GM19023 (cell line): ENCODE measurements around the gene CCDC78.

Experiments
- ATAC-seq: cut with Tn5 transposase; IDR thresholded peaks from one replicate; pipeline ENCODE4 v1.9.1; 2021; ENCODE audit warnings: mild to moderate bottlenecking, moderate library complexity; ENCODE audit not compliant: unreplicated experiment

The CCDC78 gene

DNA sequence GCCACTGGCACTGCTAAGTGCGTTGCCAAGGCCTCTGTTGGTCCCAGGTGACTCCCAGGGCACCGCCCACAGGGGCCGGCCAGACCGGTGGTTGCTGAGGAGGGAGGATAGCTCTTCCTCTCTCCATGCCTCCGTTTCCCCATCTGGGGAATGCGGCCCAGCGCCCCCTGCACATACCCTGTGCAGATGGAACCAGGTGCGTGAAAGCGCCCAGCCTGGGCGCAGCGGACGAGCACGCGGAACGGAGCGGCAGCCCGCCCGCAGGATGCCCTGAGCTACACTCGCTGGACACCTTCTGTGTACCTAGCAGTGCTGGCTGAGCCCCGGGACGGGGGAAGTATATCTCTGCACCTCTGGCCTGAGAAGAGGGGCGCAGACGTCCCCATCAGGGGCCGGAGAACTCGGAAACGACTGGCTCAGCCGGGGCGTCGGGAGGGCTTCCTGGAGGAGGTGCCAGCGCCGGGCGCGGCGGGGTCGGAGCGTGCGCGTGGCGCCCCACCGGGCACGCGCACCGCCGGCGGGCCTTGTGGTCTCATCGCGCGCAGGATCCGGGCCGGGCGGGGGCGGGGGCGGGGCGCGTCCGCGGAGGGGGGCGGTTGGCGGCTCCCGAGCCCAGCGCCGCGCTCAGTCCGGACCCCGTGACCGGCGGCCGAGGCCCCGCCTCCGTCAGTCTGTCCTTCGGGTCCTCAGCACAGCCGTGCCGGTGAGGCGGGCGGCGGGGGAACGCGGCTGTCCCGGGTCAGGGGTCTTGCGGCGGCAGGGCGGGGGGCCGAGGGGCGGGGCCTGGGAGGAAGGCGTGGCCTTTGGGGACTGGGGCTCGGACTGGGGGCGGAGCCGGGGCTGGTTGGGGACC is at the start of gene CCDC78, which contains the start of gene HAGHL:
TSS of gene CCDC78 (minus strand) at position 6 of the 853 bp plus-strand sequence. CDS start 76 bp downstream, outside the sequence.
TSS of gene HAGHL (plus strand) at position 669 of the 853 bp plus-strand sequence. CDS start 404 bp downstream, outside the sequence.
- ATAC-seq, result peak; percentile 35

GRCh38 chr16:775236-775796 is 49.1 kb upstream of the CCDC78 start:
- ATAC-seq, result no peak

DNA sequence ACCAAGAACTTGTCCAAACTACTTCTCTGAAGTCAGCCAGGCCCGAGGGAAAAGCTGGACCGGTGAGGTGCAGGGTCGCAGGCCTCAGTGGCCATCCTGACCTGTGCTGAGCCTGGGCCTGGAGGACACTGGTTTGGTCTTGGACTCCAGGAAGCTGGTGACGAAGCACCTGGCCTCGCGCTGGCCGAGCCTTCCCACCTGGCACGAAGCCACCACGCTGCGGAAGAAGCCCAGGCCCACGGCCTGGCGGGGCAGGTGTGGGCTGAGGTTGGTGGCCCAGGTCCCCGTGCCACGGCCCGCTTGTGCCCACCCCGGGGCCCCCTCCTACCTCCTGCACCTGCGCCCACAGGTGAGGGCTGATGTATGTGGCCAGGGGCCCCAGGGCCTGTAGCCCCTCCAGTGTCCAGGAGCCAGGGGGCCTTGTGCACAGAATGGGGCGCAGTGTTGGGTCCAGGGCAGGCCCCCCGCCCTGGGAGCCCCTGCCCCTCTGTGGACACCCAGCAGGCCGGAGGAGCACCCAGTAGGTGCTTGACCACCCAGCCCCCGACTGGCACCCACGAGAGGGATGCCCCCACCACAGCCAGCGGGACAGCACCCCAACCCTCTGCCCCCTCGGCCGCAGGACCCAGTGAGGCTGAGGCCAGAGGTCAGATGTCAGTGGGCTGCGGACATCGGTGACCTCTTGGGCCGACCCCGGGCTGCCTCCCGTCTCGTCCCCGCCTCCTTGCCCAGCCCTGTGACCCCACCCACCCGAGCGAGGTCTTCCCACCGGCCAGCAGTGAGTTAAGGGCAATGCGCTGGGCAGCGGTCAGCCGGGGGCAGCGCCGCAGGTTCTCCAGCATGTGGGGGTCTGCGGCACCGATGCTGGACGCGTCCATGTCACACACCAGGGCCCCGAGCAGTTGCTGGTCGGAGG is 48.1 kb upstream of the CCDC78 start:
- no peak for ATAC-seq

- ATAC-seq, result no peak
Observed at GRCh38 chr16:772959-773358, 46.7 kb upstream of the CCDC78 start.

- ATAC-seq, result no peak
Observed at GRCh38 chr16:770411-770810, 44.2 kb upstream of the CCDC78 start.

GRCh38 chr16:769934-770333 is 43.7 kb upstream of the CCDC78 start:
- ATAC-seq, result no peak

DNA sequence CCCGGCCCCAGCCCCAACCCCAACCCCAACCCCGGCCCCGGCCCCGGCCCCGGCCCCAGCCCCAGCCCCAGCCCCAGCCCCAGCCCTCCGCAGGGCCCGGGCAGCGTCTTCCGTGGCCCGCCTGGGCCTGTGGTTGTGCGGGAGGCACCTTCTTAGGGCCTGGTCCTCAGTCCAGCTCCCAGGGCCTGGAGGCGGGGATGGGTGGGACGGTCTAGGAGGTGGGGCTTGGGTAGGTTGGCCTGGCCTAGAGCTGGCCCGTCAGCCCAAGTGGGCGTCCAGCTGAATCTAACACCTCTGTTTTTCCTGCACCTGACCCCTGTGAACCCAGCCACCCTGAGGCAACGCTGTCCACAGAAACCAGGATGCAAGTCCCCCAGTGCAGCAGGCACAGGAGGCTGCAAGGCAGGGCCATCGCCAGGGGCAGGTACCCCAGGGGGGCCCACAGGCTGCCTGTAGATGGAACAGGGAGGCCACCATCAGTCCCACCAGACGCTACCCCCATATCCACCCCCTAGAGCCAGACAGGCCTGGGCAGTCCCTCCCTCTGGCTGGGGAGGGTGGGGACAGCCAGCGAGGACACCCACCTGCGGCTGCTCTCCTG is 43.0 kb upstream of the CCDC78 start:
- no peak for ATAC-seq

DNA sequence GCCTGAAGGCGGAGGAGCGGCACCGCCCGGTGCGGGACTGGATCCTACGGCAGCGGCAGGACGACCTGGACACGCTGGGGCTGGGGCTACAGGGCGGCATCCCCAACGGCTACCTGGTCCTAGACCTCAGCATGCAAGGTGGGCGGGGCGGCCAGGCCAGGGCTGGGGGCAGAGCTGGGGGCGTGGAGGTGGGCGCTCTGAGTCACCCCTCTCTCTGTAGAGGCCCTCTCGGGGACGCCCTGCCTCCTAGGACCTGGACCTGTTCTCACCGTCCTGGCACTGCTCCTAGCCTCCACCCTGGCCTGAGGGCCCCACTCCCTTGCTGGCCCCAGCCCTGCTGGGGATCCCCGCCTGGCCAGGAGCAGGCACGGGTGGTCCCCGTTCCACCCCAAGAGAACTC is 42.2 kb upstream of the CCDC78 start:
- no peak for ATAC-seq

- no peak for ATAC-seq
Observed at GRCh38 chr16:767743-768235, 41.5 kb upstream of the CCDC78 start.

DNA sequence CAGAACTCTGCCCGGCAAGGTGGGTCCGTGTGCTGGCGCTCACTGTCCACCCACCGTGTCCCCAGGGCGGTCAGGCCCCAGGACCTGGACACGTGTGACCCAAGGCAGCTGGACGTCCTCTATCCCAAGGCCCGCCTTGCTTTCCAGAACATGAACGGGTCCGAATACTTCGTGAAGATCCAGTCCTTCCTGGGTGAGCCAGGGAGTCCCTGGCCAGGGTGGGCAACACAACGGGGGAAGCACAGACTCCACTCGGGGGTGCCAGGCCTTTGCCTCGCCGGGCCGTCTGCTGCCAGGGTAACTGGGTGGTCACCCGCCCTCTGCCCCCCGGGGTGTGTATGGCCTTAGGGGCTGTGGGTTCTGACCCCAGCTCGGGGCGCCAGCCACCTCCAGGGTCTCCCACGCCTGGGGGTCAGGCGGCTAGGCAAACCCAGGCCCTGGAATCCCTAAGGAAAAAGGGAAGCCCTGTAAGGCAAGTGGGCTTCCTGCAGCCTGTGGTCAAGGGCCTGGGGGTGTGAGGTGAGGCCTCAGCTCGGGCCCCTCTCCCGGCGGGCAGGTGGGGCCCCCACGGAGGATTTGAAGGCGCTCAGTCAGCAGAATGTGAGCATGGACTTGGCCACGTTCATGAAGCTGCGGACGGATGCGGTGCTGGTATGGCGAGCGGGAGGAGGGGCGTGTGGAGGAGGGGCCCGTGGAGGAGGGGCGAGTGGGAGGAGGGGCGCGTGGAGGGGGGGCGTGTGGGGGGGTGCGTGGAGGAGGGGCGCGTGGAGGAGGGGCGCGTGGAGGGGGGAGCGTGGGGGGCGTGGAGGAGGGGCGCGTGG is 40.8 kb upstream of the CCDC78 start:
- ATAC-seq, result no peak

GRCh38 chr16:766008-766819 is 40.0 kb upstream of the CCDC78 start:
- ATAC-seq, result no peak

DNA sequence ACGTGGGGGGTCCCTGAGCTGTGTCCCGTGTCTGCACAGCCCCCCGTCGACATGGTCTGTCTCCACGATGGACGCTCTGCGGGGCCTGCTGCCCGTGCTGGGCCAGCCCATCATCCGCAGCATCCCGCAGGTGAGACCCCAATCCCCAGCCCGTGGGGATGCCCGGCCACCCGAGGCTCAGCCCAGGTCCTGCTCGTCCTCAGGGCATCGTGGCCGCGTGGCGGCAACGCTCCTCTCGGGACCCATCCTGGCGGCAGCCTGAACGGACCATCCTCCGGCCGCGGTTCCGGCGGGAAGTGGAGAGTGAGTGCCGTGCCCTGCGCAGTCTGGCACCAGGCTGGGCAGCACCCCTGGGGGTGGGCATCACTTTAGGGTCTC is 39.2 kb upstream of the CCDC78 start:
- ATAC-seq, result no peak

DNA sequence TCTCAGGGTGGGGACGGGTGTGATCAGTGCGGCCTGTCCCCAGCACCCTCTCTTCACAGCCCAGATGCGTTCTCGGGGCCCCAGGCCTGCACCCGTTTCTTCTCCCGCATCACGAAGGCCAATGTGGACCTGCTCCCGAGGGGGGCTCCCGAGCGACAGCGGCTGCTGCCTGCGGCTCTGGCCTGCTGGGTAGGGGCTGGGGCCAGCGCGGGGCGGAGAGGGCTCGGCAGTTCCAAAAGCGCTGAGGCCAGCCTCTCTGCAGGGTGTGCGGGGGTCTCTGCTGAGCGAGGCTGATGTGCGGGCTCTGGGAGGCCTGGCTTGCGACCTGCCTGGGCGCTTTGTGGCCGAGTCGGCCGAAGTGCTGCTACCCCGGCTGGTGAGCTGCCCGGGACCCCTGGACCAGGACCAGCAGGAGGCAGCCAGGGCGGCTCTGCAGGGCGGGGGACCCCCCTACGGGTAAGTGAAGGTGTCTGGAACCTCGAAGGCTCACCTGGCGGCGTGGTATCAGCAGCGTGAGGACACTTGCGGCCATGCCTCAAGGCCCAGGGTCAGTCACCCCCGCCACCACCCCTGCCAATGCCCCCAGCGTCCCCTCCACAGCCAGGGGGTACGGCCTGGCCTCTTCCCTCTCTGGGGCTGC is 38.7 kb upstream of the CCDC78 start:
- ATAC-seq, result no peak

DNA sequence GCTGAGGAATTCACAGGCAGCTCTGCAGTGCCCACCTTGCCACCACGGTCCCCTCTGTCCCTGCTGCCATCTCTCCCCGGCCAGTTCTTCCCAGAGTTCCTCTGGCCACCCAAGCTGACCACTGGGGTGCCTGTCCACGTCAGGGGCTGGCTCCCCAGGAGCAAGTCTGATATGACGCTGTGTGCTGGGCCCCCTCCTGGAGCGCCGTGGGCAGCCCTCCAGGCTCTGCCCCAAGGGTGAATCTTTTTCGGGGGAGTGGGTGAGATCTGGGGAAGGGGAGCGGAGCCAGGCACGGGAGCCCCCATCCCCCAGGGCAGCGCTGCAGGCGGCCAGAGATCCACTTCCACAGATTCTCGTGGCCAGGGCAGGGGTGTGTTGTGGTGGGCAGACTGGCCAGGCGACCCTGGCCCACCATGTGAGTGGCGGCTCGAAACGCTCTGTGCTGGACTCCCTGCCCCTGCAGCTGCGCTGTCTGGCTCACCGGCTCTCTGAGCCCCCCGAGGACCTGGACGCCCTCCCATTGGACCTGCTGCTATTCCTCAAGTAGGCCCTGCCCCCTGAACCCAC is 38.0 kb upstream of the CCDC78 start:
- ATAC-seq, result no peak

- ATAC-seq, result no peak
Observed at GRCh38 chr16:763369-764183, 37.3 kb upstream of the CCDC78 start.

DNA sequence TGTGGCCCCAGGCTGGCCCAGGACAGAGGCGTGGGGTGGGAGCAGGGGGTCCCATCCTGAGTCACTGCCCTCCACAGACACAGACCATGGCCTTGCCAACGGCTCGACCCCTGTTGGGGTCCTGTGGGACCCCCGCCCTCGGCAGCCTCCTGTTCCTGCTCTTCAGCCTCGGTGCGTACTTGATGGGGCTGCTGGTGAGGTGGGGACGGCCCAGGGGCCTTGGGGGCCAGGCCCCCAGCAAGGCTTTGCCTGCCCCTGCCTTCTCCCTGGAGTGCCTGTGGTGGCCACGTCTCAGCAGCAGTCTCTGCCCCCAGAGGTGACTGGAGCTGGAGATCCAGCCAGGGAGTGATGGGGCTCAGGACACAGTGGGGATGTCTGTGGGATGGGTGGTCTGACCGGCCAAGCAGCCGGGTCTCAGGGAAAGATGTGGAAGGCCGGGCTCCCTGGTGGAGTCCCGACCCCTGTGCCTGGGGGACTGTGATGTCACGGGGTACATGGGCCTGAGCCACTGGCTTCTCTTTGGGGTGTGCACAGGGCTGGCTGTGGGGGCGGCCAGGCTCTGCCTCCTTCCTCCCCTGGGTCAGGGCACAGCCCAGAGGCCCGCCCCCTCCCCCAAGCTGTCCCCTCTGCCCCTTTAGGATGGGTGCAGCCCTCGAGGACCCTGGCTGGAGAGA is 36.5 kb upstream of the CCDC78 start:
- ATAC-seq, result no peak
